RWPE1 (cell line): ENCODE results near the gene GGPS1.

Experiments
- CTCF ChIA-PET: fragments of 350-600 bp; sonication (Branson Sonifier 250); formaldehyde crosslinking; extraction: SDS; loops from one replicate; lab custom pipeline; 2021; lab: Yijun Ruan, JAX
- POLR2A ChIA-PET: fragments of 400-600 bp; formaldehyde crosslinking; extraction: SDS; loops from one replicate; lab custom pipeline; 2020; ENCODE audit warnings: antibody characterized with exemption; ENCODE audit not compliant: low non-redundant PET; lab: Yijun Ruan, JAX
- DNase-seq: peaks from one replicate; pipeline ENCODE4 v3.0.0; 2012; ENCODE audit warnings: low spot score
- H3K27ac ChIP-seq: fragments of 450-650 bp; 2 replicates; pipeline ENCODE4 v1.5.1; 2017
- CTCF ChIP-seq: fragments of 450-650 bp; conservative IDR thresholded peaks from 2 replicates; pipeline ENCODE4 v1.5.1; 2017; ENCODE audit warnings: low read depth, mild to moderate bottlenecking

GGPS1 gene

GRCh38 chr1:235315173-235315572, 13.2 kb upstream of the GGPS1 start:
- ChIA-PET POLR2A (no interaction called here), CTCF (interaction anchor here (1.2 kb wide), 1 partner anchor 102 kb away, joined by 4 read pairs; no protein-coding TSS in a partner anchor)
- no peak overlapping the region for H3K27ac ChIP-seq
- DNase-seq, result no peak
- no peak for TF ChIP-seq CTCF

GRCh38 chr1:235315735-235316134, 12.6 kb upstream of the GGPS1 start:
- no peak for DNase-seq
- CTCF ChIA-PET, result no interaction called here
- POLR2A ChIA-PET, result no interaction called here

GRCh38 chr1:235317168-235317567, 11.2 kb upstream of the GGPS1 start:
- TF ChIP-seq CTCF, result no peak
- no peak overlapping the region for H3K27ac ChIP-seq
- DNase-seq, result no peak
- ChIA-PET CTCF (no interaction called here), POLR2A (interaction anchor here (0.5 to 0.6 kb wide), 2 partner anchors 9 to 52 kb away, joined by 3 to 4 read pairs; no protein-coding TSS in a partner anchor)

More at GRCh38 chr1:235315735-235316134, 12.6 kb upstream of the GGPS1 start:
- no peak overlapping the region for H3K27ac ChIP-seq
- no peak for TF ChIP-seq CTCF

- ChIA-PET POLR2A (no interaction called here), CTCF (interaction anchor here (0.7 kb wide), 1 partner anchor 469 kb away, joined by 4 read pairs; no protein-coding TSS in a partner anchor)
- DNase-seq, result no peak
- no peak for TF ChIP-seq CTCF
- peak overlapping the region; percentile 32 for H3K27ac ChIP-seq
Observed at GRCh38 chr1:235319255-235319654, 9.1 kb upstream of the GGPS1 start.

- H3K27ac ChIP-seq, result no peak overlapping the region
- ChIA-PET POLR2A (no interaction called here), CTCF (interaction anchor here (0.6 kb wide), 1 partner anchor 67 kb away, joined by 3 read pairs; no protein-coding TSS in a partner anchor)
- TF ChIP-seq CTCF, result no peak
- no peak for DNase-seq
Observed at GRCh38 chr1:235320521-235321179, 7.7 kb upstream of the GGPS1 start.

- DNase-seq, result no peak
- POLR2A ChIA-PET, result no interaction called here
- CTCF ChIA-PET, result interaction anchor here (0.6 kb wide), 1 partner anchor 101 kb away, joined by 5 read pairs; no protein-coding TSS in a partner anchor
- TF ChIP-seq CTCF, result no peak
- H3K27ac ChIP-seq, result no peak overlapping the region; the same call in 1 of the 2 replicates
Observed at GRCh38 chr1:235324296-235324695, 4.1 kb upstream of the GGPS1 start.
